ENCODE results near the gene LHFPL2. TPM values are rescaled to one million over a fixed set of nuclear protein-coding genes. Genes with fewer than 3 reads are reported as not detected.
A peak's percentile ranks its signal among the peaks of the same experiment; 100 is the strongest.

LHFPL2 gene
- total RNA-seq, 1 donor from 2014 or later = 32.4 TPM

DNA sequence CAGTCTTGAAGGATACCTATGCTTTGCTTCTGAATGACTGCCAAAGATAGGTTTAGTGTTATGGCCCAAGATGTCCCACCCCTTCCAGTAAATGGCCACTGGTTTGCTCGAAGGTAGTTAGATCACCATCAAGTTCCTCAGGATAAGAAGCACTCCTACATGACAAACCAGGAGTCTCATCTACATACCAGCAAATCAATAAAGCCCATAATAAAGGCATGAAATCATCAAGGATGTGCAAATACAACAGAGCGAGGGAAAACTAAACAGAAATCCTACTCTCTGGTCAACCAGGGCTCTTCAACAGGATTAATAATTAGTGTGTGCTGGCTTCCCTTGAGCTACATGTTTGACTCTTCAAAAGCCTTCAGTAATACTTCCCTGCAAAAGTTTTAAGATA, 141.0 kb downstream of the LHFPL2 start:
- Histone ChIP-seq H3K27me3 (ENCODE audit: control insufficient read depth, insufficient read depth, low read length) (no peaks in the 10 kb centered on the region), H3K4me3 (ENCODE audit: low read depth, low read length) (no peak overlapping the region), H3K36me3 (ENCODE audit: control insufficient read depth, insufficient read depth, low read length) (peaks cover 1% of the 10 kb centered on the region)
- no peak for DNase-seq (ENCODE audit: low read depth)
- FAIRE-seq = no peak
- TF ChIP-seq, protein P1, sequence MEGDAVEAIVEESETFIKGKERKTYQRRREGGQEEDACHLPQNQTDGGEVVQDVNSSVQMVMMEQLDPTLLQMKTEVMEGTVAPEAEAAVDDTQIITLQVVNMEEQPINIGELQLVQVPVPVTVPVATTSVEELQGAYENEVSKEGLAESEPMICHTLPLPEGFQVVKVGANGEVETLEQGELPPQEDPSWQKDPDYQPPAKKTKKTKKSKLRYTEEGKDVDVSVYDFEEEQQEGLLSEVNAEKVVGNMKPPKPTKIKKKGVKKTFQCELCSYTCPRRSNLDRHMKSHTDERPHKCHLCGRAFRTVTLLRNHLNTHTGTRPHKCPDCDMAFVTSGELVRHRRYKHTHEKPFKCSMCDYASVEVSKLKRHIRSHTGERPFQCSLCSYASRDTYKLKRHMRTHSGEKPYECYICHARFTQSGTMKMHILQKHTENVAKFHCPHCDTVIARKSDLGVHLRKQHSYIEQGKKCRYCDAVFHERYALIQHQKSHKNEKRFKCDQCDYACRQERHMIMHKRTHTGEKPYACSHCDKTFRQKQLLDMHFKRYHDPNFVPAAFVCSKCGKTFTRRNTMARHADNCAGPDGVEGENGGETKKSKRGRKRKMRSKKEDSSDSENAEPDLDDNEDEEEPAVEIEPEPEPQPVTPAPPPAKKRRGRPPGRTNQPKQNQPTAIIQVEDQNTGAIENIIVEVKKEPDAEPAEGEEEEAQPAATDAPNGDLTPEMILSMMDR (IDR thresholded peaks at IDR 0.05; ENCODE audit: insufficient read depth, low read length, severe bottlenecking) = no peak

DNA sequence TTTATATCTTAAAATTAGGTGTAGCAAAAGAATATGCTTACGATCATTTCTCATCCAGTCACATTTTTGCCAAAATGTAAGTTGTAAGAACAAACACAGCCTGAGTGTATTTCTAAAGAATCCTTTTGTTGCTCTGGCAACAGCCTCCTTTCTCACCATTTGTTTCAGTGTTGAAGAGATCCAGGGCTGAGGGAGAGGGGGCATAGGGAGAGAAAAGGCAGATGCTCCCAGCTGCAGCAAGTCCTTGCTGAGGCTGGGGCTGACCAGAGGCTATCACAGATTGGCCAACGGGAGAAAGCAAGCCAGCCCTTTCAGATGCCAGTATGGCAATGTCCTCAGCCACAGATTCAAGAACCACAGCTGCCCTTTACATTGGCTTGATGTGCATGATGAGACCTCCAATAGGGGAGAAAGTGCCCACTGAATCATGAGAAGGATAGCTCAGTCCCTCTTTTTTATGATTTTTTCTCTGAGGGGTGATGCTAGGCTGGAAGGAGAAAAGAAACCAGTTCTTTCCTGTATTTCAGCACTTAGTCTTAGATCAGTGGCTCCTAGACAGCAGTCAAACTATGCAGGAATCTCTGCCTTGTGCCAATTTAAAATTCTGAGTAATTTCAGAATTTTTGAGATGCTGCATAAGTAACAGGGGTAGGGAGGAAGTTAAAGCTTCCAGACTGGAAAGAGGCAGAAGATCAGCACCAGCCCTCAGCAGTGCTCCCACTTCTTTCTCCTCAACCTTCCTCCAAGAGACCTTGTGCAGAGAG, 142.1 kb downstream of the LHFPL2 start:
- DNase-seq (ENCODE audit: low read depth) (no peak), FAIRE-seq (no peak)
- no peaks in the 10 kb centered on the region for H3K27me3 ChIP-seq (ENCODE audit: control insufficient read depth, insufficient read depth, low read length)
- TF ChIP-seq, protein P1 (IDR thresholded peaks at IDR 0.05; ENCODE audit: insufficient read depth, low read length, severe bottlenecking) = no peak
- H3K36me3 ChIP-seq (ENCODE audit: control insufficient read depth, insufficient read depth, low read length) = peaks cover 1% of the 10 kb centered on the region
- H3K4me3 ChIP-seq (ENCODE audit: low read depth, low read length) = no peak overlapping the region

DNA sequence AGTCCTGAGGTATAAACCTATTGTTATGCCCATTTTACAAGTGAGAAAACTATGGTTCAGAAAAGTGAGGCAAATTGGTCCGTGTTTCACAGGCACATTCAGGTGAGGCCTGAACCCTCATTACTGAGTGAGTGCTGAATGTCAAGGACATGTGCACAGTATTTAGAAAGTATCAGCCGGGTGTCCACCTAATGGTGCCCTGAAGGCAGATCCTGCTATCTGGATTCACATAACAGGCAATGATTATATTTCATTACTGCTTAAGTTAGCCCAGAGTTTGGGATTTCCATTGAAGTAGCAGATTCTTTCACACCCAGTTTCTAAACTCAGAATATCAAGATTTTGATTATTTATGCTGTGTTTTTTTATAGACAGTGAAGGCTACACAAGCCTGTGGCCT, 142.7 kb downstream of the LHFPL2 start:
- H3K36me3 ChIP-seq (ENCODE audit: control insufficient read depth, insufficient read depth, low read length) = peaks cover 1% of the 10 kb centered on the region
- no peak overlapping the region for H3K4me3 ChIP-seq (ENCODE audit: low read depth, low read length)
- TF ChIP-seq, protein P1 (IDR thresholded peaks at IDR 0.05; ENCODE audit: insufficient read depth, low read length, severe bottlenecking) = no peak
- no peak for FAIRE-seq
- H3K27me3 ChIP-seq (ENCODE audit: control insufficient read depth, insufficient read depth, low read length) = no peaks in the 10 kb centered on the region
- DNase-seq (ENCODE audit: low read depth) = no peak

DNA sequence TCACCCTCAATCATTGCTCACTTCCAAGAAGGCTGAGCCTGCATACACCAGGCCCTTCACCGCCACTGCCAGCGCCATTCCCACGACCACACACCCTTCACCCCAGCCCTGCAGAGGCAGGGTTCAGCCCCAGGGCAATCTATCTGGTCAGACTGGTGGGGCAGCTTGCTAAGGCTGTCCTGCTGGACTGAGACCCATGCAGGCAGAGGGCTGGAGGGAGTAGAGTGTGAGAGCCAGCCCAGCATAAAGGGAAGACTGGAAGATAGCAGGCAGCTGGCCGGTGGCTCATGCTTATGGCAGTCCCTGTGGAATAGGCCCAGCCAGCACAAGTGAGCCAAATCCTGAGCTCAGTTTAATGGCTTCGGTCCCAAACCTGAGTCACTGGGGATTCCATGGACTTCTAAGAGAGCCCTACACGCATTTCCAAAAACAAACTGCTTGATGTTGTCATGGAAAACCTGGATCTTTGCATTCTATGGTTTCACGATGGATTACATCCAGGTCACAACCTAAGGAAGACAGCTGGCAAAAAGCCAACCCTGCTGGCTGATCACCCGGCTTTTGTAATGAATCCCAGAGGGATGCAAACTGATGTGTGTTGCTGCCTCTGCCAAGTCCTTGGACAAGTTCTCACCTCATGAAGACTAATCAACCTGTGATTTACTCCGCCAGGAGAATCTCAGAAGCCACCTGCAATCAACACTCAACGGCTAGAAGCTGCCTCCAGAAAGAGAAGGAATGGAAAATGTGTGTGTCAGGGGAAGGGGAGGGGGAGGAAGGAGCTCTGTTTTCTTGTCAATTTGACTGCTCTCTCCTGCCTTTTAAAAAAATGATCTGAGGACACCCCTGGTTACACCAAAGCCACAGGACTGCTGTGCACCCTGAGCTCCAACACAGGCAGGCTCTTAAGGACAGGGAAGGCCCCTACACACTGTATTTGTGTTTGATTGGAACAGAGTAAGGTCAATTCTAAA, 143.6 kb downstream of the LHFPL2 start:
- FAIRE-seq = peak; percentile 36
- H3K36me3 ChIP-seq (ENCODE audit: control insufficient read depth, insufficient read depth, low read length) = peaks cover 1% of the 10 kb centered on the region
- H3K27me3 ChIP-seq (ENCODE audit: control insufficient read depth, insufficient read depth, low read length) = no peaks in the 10 kb centered on the region
- no peak overlapping the region for H3K4me3 ChIP-seq (ENCODE audit: low read depth, low read length)
- TF ChIP-seq, protein P1 (IDR thresholded peaks at IDR 0.05; ENCODE audit: insufficient read depth, low read length, severe bottlenecking) = no peak
- DNase-seq (ENCODE audit: low read depth) = peak; percentile 97

DNA sequence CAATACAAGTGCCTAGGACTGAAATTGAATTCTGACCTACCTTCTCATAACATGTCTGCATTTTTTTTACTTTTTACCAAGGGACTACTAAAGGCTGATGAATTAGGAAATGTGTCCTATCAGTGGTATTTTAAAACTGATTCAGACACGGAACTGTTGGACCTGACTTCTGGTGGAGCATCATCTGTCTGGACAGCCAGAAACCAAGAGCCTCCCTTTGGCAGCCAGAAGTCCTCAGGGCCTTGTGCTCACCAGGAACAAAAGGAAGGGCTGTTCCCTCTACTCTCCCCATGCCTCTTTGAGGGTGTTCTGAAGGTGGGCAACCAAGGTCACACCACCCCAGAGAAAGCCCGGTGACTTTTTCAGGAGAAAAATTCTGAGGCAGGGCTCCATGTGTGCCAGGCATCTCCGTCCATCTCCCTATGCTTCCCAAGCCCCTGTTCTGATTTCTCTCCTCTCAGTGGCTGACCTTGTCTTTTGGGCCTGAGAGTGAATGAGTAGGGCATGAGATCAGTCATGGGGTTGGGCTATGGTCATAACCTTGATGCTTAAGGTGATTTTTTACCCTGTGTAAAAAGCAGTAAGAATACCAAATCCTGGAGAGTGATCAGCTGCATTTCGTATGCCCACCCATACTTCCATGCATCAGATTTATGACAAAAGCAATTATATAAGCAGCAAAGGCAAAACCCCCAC, 144.5 kb downstream of the LHFPL2 start:
- no peak for FAIRE-seq
- no peak for DNase-seq (ENCODE audit: low read depth)
- TF ChIP-seq, protein P1 (IDR thresholded peaks at IDR 0.05; ENCODE audit: insufficient read depth, low read length, severe bottlenecking) = no peak
- Histone ChIP-seq H3K4me3 (ENCODE audit: low read depth, low read length) (no peak overlapping the region), H3K36me3 (ENCODE audit: control insufficient read depth, insufficient read depth, low read length) (peaks cover 1% of the 10 kb centered on the region), H3K27me3 (ENCODE audit: control insufficient read depth, insufficient read depth, low read length) (no peaks in the 10 kb centered on the region)

Data from bronchial epithelial cell (primary cell).